GM18520 (cell line): ENCODE measurements around the gene NATD1.
A peak's percentile ranks its signal among the peaks of the same experiment; 100 is the strongest.

ENCODE experiments used
- ATAC-seq: cut with Tn5 transposase; IDR thresholded peaks from one replicate; pipeline ENCODE4 v1.9.1; 2021; ENCODE audit not compliant: unreplicated experiment

NATD1 gene

DNA sequence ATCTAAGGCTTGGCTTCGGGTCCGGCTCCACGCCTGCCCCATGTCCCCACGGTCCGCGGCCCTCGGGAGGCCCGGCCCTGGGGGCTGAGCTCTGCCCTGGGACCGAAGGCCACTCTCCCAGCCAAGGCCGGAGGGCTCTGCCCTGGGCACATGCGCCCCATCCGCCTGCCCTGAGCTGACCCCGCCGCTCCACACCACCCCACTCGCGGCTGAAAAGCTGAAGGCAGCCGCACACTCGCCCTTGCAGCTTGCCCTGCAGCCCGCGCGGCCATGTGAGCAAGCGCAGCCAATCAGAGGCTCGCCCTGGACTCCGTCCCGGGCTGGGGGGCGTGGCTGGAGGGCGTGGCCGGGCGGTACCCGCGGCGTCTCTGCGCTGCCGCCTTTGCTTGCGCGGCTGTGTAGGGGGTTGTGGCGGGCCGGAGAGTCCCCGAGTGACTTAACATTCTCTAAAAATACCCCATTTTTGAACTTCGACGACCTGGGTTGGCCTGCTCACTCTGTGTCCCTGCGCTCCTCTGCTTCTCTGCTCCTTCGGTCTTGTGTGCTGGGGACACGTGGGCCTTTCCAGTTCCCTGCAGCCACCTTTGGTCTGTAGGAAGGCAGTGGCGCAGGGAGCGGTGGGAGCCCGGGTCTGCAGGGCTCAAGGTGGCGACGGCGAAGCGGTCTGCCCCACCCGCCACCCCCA is 22.5 kb upstream of the NATD1 start:
- peak; percentile 89 for ATAC-seq

- no peak for ATAC-seq
Observed at GRCh38 chr17:21275047-21275578, 21.9 kb upstream of the NATD1 start.

DNA sequence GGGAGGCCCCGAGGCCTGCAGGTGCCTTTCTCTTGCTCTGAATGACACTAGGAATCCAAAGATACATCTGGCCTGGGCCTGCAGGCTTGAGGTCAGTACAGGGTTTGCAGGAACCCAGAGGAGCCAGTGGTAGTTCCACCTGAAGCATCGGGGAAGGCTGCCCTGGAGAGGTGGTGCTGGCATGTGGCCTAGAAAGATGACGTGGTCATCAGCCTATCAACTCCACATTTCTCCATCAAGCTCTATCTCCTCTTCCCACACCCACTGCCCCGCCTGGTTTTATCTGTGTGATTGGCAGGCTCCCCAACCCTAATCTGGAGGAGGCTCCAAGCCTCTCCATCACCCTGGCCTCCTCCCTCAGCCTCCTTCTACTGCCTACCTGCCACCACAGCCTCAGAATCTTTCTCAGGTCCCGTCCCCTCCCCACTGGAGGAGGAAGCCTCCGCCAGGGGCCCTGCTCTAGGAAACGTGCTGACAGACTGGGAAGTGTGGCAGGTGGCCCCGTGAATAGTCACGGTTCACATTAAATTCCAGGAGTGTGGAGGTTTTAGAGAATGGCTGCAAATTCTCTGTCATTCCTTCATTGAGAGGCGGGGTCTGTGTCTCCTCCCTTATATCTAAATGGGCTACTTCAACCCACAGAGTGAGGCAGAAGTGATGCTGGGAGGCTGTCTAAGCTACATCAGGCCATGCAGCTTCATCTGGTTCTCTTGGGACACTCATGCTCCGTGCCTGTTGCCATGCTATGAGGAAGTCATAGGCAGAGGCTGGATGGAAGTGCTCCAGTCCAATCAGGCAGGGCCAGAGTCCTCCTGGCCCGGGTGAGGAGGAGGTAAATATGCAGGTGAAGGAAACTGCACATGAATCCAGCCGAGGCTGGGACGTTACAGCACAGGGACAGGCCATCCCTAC is 19.9 kb upstream of the NATD1 start:
- ATAC-seq = no peak

DNA sequence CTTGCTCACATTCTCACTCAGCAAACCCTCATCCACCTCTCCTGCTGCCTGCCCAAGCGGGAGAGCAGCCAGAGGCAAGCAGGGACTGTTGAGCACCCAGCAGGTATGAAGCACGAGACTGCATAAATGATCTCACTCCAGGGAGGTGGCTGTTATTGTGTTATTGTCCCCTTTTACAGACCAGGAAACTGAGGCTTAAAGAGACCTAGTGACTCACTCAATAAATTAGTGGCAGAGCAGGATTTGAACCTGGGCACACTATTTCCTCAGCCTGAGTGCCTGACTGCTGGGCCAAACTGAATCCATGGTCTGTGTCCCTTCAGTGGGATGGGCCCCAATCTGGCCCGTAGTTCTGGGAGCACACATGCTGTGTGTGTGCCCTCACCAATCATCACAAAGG is 19.0 kb upstream of the NATD1 start:
- ATAC-seq = no peak

- ATAC-seq = no peak
Observed at GRCh38 chr17:21271454-21272183, 18.4 kb upstream of the NATD1 start.

GRCh38 chr17:21269394-21269793 is 16.2 kb upstream of the NATD1 start:
- ATAC-seq = no peak

- no peak for ATAC-seq
Observed at GRCh38 chr17:21268596-21269188, 15.5 kb upstream of the NATD1 start.

GRCh38 chr17:21263376-21263775 is 10.2 kb upstream of the NATD1 start:
- ATAC-seq = no peak

GRCh38 chr17:21262259-21262993 is 9.2 kb upstream of the NATD1 start:
- no peak for ATAC-seq

DNA sequence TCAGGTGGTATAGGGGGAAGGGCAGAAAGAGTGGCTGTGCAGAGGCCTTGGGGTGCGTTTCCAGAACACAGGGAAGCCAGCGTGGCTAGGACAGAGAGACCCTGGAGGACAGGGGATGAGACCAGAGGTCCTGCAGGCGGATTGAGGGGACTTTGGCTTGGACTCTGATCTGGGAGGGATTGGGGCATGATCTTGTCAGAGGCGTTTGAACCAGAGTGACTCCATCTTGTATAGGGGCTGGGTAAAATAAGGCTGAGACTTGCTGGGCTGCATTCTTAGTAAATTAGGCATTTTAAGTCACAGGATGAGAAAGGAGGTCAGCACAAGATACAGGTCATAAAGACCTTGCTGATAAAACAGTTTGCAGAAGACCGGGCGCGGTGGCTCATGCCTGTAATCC is 5.4 kb upstream of the NATD1 start:
- ATAC-seq = no peak

DNA sequence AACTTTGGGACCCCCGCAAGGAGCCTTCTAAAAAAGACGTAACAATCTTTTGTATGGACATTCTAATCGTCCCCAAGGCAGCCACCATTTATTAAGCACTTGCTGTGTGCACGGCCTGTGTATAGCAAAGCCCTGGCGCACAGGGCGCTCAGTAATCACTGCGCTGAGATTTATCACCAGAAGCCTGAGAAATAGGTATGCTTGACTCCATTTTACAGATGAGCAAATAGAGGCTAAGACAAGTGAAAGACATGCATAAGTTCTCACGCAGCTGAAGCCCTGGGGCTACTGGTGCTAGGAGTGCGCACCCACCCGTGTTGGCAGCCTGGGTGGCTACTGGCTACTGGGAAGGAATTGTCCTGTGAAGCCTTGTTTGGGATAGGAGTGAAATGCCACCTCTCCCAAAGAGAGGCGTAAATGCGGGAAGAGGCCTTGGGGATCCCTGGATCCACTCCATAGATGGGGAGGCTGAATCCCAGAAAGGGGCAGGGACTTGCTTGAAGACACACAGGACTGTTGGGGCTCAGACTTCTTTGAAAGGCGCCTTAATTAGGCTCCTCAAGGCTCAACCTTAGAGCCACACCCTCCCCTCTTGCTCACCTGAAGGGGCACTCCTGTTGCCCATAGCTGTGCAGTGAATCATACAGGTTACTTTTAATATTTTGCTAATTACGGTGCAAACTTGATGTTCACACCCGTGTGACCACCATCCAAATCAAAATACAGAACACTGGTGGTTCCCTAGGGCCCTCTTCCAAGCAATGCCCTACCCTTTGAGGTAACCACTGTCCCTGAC is 634 bp upstream of the NATD1 start:
- no peak for ATAC-seq

- no peak for ATAC-seq
Observed at GRCh38 chr17:21252289-21252795, 868 bp downstream of the NATD1 start.

GRCh38 chr17:21251337-21252010 is 1.7 kb downstream of the NATD1 start:
- no peak for ATAC-seq

DNA sequence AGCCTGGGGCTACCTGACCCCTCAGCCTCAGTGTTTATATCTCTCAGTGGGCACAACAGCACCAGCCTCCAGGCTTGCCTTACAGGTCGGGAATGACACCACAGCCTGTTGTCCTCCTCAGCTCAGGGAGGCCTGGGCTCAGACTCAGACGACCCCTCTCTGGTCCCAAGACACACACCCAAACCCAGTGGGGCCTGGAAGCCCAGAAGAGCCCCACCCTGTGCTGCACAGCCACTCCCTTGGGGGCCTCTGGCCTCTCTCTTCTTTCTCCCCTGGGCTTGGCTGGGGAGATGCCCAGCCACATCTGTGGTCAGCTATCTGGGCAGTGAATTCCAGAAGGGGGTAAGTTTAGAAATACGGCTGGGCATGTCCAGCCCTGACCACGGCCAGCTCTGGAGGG is 2.4 kb downstream of the NATD1 start:
- no peak for ATAC-seq

DNA sequence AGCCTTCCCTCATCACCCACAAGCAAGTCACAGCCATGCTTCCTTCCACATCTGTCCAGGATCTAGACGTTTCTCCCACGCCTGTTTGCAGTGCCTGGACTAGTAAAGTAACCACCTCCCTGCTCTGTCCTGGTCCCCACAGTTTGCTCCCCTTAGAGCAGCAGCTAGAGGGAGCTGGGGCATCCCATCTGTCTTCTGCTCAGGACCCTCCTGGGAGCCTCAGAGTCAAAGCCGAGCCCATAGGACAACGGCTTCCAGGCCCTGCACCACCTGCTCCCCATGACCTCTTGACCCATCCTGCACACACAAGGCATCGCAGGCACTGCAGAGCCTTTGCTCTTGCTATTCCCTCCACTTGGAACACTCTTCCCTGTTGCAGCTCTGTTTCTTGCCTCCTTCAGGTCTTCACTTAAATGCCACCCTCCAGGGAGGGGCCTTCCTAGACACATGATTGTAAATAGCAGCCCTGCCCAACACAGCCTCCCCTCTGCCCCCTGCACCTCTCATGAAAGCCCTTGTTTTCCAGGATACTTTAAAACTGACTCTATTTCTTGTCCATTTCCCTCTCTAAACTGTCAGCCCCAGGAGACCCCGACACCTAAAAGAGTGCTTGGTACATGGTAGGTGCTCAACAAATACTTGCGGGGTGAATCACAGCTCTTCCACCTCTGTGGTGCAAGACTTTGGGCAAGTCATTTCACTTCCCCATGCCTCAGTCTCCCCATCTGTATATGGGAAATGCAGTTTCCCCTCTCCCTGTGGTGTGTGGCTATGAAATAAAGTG is 3.1 kb downstream of the NATD1 start:
- no peak for ATAC-seq

DNA sequence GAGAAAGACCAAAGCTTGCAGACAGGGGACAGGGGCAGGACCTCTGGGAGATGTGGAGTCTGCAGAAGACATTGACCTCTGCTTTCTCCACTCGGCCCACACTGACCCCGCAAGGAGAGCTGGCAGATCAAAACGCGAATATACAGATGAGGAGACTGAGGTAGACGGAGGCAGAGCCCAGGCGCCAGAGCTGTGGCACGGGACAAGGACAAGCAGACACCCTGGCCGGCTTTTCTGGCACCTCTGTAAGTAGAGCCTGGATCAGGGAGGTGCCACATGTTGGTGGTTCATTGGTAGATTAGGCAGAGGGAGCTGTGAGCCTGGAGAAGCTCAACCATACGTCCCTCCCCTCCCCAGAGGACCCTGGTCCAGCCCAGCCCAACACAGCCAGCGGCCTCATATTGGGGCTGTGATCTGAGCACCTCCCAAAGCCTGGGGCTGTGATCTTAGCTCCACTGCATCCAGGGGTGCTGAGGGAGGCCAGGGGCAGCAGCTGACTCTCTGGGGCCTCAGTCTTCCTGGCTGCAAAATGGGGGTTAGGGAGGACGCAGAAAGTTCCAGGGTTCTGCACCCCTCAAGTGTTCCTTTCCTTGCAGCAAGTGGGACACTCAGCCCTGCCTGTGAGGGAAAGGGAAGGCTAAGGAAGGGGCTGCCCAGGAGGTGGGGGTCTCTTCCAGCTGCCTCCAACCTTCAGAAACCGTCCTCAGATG is 4.0 kb downstream of the NATD1 start:
- no peak for ATAC-seq

DNA sequence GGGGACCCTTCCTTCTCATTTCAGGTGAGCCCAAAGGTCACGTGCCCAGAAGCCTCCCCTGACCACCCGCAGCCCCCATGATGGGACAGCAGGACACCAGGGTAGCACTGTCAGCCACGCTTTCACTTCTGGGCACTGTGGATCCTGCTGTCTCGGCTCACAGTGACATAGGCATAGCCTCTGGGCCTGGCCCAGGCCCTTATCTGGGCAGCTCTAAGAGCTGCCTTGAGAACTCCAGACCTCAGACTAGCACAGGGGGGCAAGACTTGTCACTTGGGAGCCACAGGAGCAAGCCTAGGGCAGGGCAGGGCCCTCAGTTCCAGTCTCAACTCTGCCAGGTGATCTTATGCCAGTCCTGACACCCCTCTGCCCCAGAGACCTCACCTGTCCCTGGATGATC is 4.7 kb downstream of the NATD1 start:
- ATAC-seq = no peak
